GM21526 (cell line): ENCODE data around the gene LCP2.

Source experiments
- ATAC-seq: cut with Tn5 transposase; IDR thresholded peaks from one replicate; pipeline ENCODE4 v1.9.1; 2021; ENCODE audit warnings: moderate library complexity; ENCODE audit not compliant: unreplicated experiment, low FRiP score

LCP2 gene

DNA sequence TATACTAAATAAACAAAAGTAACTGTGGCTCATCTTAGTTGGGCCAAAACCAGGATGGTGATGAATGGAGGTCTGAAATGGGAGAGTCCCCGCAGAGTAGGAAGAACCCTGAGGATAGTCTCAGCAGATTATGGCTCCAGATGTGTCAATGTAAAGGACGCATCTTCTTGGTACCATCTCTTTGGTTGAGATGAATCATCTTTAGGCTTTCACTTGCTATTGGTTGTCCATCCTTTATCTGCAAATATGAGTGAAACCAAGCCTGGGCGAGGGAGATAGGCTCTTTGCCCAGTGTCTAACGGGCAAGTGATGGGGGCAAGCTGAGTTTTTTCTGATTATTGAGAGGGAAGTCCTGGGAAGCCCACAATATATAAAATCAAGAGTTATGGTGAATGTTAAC, 19.4 kb upstream of the LCP2 start:
- no peak for ATAC-seq

DNA sequence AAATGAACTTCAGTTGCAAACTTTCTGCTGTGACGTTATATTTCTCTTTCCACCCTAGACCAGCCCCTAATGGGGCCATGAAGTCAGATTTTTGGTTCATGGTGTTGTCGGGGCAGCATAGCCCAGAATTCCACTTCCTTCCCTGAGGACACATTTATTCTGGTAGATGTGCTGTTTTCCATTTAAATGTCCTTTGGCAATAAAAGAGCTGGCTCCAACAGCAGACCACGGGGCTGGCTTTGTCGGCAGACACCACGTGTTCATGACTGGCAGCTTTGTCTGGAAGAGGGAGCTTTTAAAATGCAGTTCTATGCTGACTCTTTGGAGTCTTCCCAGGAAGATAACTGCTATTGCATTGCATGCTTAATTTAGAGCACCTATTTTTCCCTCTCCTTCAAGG, 17.6 kb upstream of the LCP2 start:
- ATAC-seq = no peak

DNA sequence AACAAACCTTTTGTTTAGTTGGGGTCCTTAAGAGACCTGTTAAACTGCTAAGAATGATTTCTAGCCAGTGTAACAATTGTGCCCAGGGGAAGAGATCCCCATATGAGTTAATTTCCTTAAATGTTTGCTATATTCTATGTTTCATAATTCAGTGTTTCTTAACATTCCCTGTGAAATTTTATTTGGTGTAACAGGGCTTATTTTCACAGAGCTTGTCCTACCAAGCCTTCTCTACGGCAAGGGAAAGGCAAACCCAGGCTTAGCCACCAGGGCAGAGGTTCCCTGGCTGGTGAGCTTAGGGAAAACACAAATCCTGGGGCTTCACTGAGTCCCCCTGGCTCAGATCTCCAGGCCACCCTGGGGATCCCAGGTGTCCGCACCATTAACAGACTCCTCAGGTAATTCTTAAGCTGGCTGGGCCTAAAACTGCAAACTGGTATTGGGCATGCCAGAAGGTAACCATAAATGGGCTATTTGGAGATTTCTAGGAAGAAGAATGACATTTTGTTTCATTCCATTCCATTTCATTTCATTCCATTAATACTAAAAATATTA, 17.0 kb upstream of the LCP2 start:
- no peak for ATAC-seq

DNA sequence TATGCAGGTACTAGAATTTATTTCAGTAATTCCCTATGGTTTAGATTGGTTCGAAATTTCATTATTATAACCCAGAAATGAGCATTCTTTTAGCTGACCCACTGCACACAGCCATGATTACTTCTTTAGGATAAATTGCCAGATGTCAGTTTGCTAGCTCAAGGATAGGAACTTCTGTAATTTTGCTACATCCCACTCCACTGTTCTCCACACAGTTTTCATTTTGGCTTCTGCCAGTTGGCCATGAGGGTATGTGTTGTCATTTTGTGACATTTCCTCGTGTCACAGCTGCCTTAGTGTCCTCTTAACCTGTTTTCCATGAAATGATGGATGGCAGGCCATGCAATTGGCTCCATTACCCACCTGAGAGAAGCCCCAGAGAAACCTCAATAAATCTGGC, 16.2 kb upstream of the LCP2 start:
- no peak for ATAC-seq

DNA sequence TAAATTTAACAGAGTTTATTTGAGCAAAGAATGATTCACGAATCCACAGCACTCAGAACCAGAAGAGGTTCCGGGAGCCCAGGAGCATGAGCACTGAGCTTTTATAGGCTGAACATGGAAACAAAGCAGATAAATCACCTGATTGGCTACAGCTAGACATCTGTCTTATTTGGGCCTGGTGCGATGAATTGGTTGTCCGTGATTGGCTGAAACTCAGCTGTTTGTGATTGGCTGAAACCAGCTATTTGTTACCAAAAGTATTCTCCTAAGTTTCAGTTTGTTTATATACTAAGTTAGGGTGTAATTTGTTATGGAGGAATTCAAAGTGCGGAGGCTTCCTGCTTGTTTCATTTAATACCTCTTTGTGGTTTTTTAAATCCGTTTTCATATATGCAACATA, 15.8 kb upstream of the LCP2 start:
- no peak for ATAC-seq

DNA sequence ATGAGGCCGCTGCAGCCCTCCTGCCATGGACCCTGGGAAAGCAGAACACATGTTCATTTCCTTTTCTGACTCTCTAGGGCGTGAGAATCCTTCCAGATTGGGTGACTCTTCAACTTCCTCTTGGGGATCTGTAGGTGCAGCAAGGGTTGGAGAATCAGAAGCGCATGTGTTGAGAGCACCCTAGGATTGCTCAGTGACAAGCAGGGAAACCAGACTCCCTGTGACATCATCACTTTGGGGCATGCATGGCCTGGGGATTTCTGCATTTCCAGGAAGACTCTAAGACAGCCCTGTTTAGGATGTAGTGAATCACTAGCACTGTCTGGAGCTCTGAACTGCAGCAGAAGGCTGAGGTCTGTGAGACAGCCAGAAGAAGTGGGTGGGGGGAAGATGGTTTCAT, 15.1 kb upstream of the LCP2 start:
- ATAC-seq = no peak

DNA sequence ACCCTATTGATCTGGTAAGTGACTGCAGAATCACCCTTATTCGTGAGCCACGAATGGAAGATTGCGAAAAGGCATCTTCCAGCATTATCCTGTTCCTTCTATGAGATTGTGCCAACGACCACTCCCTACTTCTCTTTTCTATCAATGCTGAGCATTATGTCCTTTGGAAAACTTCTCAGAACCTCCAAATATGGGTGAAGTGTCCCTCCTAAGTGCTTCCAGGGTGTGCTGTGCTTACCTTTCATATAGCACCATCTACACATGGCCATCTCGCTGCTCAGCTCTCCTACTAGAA, 14.7 kb upstream of the LCP2 start:
- ATAC-seq = no peak

DNA sequence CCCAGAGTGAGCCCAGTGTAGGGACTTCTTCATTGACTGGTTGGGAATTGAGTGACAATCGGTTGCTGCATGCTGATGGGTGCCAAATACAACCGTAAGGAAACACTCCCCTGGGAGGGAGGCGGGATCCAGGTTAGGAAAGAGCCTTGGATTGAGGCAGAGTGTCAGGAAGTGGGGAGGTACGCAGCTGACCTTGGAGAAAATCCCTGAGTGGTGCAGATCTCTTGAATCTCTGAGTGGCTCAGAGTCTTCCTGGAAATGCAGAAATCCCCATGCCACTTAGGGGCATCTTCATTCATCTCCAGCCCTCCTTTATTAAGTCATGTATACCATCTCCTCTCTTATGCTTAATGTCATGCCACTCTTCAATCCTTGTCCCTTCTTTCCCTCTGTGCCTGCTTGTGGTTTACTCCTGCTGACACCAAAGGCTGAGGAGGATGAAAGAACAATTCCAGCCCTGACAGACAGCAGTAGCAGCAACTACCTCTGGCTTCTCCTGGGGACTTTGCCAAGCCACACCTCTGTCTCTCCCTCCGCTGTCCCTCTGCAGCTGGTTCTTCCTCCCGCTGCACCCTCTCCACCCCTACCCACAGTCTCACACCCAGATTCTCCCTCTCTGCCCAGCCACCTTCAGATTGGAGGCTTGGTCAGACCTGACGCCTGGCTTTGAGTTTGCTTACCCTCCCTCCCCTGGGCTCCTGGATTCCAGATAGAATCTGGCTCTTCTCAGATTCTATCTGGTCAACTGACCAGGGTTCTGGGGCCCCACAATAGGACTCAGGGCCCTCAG, 14.1 kb upstream of the LCP2 start:
- no peak for ATAC-seq

DNA sequence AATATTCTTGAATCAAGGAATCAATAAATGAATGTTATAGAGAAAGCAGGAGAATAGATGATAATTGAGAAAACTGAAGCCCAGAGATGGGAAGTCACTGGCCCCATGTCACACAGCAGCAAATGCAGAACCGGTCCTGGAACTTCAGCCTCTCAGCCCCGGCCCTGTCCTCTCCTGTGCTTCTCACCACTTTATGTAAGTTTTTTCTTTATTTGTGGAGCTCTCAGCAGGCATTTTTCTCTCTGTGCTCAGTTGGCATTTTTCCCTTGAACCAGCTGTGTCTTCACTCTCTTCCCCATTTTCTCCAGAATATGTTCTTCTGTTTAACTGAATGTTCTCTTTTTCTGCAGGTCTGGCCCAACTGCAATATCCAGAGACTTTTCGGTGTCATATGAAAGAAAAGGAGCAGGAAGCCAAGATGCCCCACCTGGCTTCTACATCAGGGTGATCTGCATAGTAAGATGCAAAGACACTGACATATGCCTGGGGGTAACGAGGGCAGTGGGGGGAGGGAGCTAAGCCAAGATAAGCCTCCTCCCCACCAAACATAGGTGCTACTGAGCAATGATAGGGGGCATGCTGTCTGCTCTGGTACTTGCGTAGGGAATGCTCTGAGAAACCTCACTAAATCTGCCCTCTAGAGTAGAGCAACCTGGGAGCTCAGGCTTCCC, 12.8 kb upstream of the LCP2 start:
- no peak for ATAC-seq

DNA sequence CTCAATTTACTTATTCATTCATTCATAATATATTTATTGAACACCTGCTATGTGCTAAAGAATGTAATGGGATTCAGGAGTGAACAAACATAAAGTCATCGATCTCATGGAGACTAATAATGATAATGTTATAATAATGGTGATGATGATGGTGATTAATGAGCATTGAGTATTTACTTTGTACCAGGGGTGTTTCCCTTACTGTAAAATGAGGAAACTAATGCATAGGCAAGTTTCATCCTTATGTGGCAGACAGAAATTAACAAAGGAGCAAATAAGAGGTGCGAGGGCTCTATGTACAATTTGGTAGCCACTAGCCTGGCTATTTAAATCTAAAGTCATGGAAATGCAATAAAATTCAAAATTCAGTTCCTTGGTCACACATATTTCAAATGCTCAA, 11.1 kb upstream of the LCP2 start:
- ATAC-seq = no peak

DNA sequence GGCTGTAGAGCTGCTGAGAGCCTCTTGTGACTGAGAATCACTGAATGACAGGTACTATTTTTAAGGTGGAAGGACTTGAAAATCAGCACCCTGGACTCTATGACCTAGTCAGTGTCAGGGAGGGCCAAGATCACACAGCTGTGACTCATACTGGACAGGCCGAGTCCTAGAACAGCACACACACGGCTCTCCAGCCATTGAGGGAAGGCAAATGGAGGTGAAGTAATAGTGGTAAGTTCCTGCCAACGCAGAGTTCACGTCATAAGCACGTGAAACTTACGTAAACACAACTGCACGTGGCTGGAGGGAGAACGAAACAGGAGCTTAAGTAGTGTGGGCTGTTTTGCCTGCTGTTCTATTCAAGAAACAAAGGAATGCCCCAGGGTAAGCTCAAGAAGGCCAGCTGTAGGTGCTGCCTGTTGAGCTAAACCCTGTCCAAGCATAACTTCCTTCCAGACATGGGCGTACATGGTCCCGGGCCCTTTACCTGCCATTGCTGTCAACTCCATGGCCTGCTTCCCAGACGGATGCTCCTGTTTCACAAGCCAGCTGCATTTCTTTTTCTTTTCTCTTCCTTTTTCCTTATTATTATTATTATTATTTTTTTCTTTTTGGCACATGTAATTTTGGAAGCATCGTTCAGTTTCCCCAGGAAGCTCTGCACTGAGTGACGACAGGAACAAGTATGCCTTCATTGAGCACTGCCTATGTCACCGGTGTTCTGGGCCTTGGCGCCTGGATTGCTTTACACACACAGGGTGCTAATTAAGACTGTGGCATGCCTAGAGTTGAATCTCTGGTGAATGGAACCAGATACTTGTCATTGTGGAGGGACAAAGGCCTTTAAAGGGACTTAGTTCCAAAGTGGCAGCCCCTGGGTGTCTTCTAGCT, 10.2 kb upstream of the LCP2 start:
- ATAC-seq = no peak

DNA sequence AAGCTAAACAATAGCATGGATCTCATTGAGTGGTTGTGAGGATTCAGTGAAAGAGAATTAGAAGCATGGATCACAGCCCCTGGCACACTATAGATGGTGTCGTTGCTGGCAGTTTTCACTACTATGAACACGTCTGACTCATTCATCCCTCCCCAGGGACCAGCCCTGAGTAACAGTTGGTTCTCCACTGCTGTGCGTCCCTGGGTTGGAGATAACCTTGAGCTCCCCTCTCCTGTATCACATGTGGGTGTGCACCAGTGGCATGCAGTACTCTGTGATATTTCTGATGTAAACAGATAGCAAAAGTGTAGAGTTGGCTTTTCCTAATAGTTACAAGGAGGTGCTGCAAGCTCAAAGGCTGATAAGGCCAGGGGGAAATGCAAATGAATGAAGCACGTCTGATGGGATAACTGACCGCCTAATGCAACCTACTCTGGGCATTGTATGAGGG, 8.8 kb upstream of the LCP2 start:
- ATAC-seq = no peak

DNA sequence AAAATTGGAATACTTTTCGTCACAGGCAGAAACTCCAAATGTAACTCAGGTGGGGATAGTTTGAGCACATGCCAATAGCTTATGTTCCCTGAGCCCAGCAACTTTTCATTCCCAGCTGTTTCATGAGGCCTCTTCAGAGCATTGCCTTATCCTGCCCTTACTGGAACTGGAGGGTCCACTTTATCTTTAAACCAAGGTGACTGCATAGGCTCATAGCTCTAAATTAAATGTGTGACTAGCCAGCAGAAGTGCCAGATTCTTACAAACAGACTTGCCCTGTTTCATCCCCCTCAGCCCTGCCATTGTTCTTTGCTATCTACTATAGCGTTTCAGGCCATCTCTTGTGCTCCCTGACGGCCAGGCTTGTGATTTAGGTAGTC, 8.1 kb upstream of the LCP2 start:
- no peak for ATAC-seq

DNA sequence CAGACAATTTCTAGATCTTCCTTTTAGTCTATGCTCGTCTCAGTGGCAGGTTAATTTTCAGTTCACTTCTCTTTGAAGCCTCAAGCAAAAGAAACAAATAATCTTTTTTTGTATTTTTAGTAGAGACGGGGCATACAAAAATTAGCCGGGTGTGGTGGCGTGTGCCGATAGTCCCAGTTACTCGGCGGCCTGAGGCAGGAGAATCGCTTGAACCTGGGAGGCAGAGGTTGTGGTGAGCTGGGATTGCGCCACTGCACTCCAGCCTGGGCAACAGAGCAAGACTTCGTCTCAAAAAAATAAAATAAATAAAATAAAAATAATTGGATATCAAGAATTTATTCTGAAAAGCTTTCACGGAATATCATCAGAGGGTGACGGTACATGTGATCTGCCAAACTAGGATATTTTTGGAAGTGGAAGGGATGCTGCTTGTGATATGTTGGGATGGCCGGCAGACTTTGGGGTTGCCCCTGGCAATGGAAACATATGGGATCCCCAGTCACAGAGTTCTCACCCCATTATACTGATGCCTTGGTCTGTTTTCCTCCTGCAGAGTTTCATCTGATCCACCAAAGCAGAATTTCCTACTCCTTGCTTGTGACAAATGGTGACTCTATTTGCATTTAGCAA, 7.6 kb upstream of the LCP2 start:
- no peak for ATAC-seq

DNA sequence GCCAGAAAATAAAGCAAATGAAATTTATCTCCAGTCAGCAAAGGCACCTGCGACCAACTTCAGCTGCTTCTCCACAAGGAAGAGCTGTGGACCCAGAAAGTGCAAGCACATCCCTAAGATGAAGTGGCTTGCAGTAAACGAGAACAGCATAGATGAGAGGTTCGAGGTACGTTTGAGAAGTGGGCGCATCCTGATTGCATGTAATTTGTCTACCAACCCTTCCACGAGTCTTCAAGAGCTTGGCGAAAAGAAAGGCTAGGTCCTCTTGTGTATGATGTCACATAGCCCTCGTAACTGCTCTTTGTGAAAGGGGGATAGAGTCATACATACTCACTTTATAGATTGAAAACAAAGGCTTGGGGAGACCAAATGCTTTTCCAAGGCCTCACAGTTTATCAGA, 6.0 kb upstream of the LCP2 start:
- ATAC-seq = no peak

DNA sequence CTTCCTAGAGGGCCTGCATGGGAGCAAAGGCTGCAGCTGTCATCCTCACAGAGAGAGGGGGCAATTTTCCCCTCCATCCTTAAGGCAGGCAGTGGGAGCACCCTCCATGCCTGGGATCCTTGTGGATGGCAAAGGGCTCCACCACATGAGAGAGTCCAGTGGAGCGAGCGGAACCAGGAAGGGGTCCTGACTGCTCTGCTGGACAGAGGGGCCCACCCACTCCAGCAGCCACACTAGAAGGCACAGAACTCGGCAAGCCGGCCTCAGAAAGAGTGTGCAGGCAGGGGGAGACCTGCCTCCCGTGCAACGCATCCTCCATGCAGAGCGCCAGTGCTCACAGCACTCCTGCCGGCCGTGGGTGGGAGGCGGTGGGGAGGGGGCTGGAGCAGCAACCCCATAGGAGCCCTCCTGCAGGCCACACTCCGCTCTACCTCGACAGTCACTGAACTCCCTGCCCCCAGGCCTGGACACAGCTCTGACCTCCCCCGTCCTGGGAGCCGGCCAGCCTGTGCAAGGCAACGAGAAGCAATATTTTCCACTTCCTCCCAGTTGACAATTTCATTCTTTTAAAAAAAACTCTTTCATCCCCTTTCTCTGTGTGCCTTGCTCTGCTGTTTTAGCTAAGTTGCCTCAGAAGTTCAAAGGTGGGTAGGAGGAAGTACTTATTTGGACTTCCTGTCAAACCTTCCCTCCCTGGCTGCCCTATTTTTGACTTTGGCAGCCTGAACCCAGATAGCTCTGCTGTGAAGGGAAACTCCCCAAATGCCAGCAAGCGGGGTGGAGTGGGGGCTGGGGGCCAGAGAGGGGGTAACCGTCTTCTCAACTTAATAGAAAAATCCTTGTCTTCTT, 5.3 kb upstream of the LCP2 start:
- ATAC-seq = peak; percentile 91

DNA sequence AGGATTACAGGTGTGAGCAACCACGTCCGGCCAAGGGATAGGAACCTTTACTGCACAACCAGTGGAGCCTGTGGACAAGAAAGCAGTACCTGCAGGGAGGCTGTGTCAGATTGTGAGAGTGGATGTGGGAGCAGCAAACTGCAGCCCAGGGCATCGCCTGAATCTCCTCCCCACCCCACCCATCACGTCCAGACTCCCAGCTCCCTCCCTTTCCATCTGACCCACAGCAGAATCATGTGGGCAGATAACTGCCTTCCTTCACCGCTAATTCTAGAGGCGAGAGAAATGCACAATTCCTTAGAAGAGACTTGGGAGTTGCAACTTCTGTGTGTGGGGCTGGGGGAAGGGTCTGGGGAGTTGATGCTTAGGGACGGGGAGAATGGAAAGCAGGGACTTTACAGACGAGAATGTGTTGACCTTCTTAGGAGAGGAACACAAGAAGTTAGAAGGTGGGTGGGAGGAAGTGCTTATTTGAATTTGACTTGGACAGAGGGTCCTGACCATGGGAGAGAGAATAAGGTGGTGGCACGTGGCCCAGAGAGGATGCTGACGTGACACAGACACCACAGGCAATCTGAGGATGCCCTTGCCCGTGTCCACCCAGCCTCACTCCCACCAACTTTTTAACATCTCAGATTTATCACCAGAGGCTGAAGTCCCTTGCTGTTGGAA, 4.5 kb upstream of the LCP2 start:
- ATAC-seq = no peak

DNA sequence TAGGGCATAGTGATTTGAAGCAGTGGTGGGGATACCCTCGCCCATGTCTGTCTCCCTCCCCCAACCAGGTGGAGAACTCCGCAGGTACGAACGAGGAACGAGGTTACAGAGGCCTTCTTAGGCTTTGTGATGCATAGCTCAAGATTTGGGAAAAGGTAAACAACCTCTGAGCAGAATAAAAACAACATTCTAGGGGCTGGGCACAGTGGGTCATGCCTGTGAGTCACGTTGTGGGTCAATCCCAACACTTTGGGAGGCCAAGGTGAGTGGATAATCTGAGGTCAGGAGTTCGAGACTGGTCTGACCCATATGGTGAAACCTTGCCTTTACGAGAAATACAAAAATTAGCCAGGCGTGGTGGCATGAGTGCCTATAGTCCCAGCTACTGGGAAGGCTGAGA, 3.6 kb upstream of the LCP2 start:
- ATAC-seq = no peak

DNA sequence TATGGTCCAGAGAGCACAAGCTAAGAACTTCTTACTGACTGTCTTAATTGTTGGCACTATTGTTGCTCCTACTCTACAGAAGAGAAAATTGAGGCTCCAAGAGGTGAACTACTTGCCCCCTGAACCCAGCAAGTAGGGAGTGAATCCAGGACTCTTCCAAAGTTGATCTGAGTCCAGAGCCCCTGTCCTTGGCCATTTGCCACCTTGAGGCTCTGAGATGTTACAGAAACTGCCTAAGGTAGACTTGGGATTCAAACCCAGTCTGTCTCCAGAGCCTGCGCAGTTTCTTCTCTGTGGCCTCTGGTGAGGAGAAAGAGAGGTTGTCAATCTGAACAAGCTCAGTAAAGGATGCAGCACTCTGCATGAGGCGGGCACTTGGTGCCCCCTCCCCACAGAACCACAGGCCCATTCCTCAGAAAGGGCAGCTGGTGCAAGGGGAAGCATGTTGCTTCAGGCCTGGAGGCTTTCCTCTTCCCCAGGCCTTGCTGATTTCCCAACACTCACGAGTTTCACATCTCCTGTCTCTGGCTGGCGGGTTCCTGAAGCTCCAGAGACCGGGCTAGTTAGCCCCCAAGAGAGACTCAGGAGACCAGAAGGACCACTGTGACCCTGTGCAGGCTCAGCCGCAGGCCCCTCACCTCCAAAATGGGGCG, 2.9 kb upstream of the LCP2 start:
- ATAC-seq = no peak
